Stimulated activated CD4-positive, alpha-beta T cell treated with anti-CD3 and anti-CD28 coated beads, Interleukin-12 subunit alpha, Interleukin-12 subunit beta, amount 100 ng/mL, for 48 hours (primary cell): Measurements from ENCODE around the gene PTPN23.
"Not testable (repeated sequence)": the region's sequence is repeated elsewhere in the genome, so short reads cannot be mapped to it uniquely, and the experiment has no call there.

Source experiments
- DNase-seq, 3 donors: peaks; one replicate each; pipeline ENCODE4 v3.0.0-alpha.2; 2020; ENCODE audit warnings: low read depth in 2 of 3, low spot score in 1 of 3

PTPN23 gene

GRCh38 chr3:47440131-47440530, 59.3 kb downstream of the PTPN23 start:
- no peak for DNase-seq

- DNase-seq: no peak
These were observed 61.2 kb downstream of the PTPN23 start for GRCh38 chr3:47441796-47442551.

GRCh38 chr3:47443611-47443995, 62.8 kb downstream of the PTPN23 start:
- DNase-seq: no peak

- DNase-seq: no peak
These were observed 63.3 kb downstream of the PTPN23 start for GRCh38 chr3:47444103-47444502.

- no peak for DNase-seq
These were observed 71.8 kb downstream of the PTPN23 start for GRCh38 chr3:47452453-47453215.

- no peak for DNase-seq
These were observed 75.1 kb downstream of the PTPN23 start for GRCh38 chr3:47455806-47456452.

- no peak for DNase-seq
These were observed 76.2 kb downstream of the PTPN23 start for GRCh38 chr3:47456984-47457383.

- not testable (repeated sequence) for DNase-seq
These were observed 78.8 kb downstream of the PTPN23 start for GRCh38 chr3:47459534-47460085.
